ENCODE results near the gene RASGEF1C.

The RASGEF1C gene

DNA sequence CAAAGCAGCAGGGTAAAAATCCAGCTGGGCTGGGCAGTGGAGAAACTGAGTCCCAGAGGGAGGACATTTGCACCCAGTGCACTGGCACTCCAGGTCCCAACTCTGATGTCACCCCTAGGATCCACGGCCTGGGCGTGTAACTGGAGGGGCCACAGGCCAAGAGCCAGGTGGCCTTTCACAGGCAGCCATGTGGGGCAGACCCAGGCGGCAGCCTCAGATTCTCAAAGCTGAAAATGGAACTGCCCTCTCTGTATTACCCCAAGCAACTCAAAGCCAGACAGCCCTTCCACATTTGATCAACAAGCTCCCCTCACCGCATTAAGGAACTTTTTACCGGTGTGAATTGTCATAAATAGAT is 46.7 kb downstream of the RASGEF1C start:
- H3K4me3 ChIP-seq, result no peak overlapping the region
- DNase-seq (ENCODE audit: low read depth, low spot score), result no peak
- H3K9ac ChIP-seq (ENCODE audit: insufficient read length), result no peak overlapping the region
- no peak for TF ChIP-seq POLR2AphosphoS5 (IDR thresholded peaks at IDR 0.05; ENCODE audit: borderline replicate concordance, low read depth, low read length)
- TF ChIP-seq EZH2 (IDR thresholded peaks at IDR 0.05), result no peak
- TF ChIP-seq FOXP2 (optimal IDR thresholded peaks at IDR 0.05; ENCODE audit: control extremely low read depth, extremely low read length, insufficient read depth), result no peak
- no peaks in the 10 kb centered on the region for H3K9me3 ChIP-seq (ENCODE audit: low read depth, low read length)
- H3K27ac ChIP-seq, result no peak overlapping the region
- no peaks in the 10 kb centered on the region for H3K36me3 ChIP-seq (ENCODE audit: insufficient read depth, low read length)

- Histone ChIP-seq H3K9me3 (ENCODE audit: low read depth, low read length) (no peaks in the 10 kb centered on the region), H3K27ac (no peak overlapping the region), H3K4me3 (no peak overlapping the region), H3K36me3 (ENCODE audit: insufficient read depth, low read length) (no peaks in the 10 kb centered on the region), H3K9ac (ENCODE audit: insufficient read length) (no peak overlapping the region)
- TF ChIP-seq FOXP2 (optimal IDR thresholded peaks at IDR 0.05; ENCODE audit: control extremely low read depth, extremely low read length, insufficient read depth) (no peak), POLR2AphosphoS5 (IDR thresholded peaks at IDR 0.05; ENCODE audit: borderline replicate concordance, low read depth, low read length) (no peak)
- no peak for DNase-seq (ENCODE audit: low read depth, low spot score)
Measured at GRCh38 chr5:180161420-180162303, 47.3 kb downstream of the RASGEF1C start.

- no peak for DNase-seq (ENCODE audit: low read depth, low spot score)
- no peak overlapping the region for H3K4me3 ChIP-seq
- H3K36me3 ChIP-seq (ENCODE audit: insufficient read depth, low read length), result no peaks in the 10 kb centered on the region
- H3K9me3 ChIP-seq (ENCODE audit: low read depth, low read length), result no peaks in the 10 kb centered on the region
- H3K27ac ChIP-seq, result no peak overlapping the region
- H3K9ac ChIP-seq (ENCODE audit: insufficient read length), result no peak overlapping the region
- no peak for TF ChIP-seq FOXP2 (optimal IDR thresholded peaks at IDR 0.05; ENCODE audit: control extremely low read depth, extremely low read length, insufficient read depth)
Measured at GRCh38 chr5:180160789-180161188, 48.2 kb downstream of the RASGEF1C start.

DNA sequence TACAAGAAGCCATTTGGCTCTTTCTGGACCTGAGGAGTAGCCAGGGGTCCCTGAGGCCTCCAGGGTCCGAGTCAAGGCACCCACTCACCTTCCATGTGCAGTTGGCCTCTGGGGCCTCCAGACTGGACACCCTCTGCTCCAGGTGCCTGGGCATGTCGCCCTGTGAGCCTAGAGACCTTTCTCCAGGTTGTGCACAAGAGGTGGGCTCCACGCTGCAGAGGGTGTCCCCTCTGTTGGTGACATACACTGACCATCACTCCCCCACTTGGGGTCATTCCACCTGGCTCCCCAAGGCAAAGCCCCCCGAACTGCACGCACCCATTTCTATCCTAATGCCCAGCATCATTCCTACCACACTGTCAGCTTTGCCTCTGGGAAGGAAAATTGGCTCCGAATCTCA is 48.8 kb downstream of the RASGEF1C start:
- no peak overlapping the region for H3K4me3 ChIP-seq
- no peaks in the 10 kb centered on the region for H3K36me3 ChIP-seq (ENCODE audit: insufficient read depth, low read length)
- no peak for TF ChIP-seq FOXP2 (optimal IDR thresholded peaks at IDR 0.05; ENCODE audit: control extremely low read depth, extremely low read length, insufficient read depth)
- no peak for TF ChIP-seq POLR2AphosphoS5 (IDR thresholded peaks at IDR 0.05; ENCODE audit: borderline replicate concordance, low read depth, low read length)
- DNase-seq (ENCODE audit: low read depth, low spot score), result no peak
- no peaks in the 10 kb centered on the region for H3K9me3 ChIP-seq (ENCODE audit: low read depth, low read length)
- no peak overlapping the region for H3K27ac ChIP-seq
- no peak overlapping the region for H3K9ac ChIP-seq (ENCODE audit: insufficient read length)

GRCh38 chr5:180159756-180160155 is 49.3 kb downstream of the RASGEF1C start:
- no peak overlapping the region for H3K9ac ChIP-seq (ENCODE audit: insufficient read length)
- TF ChIP-seq FOXP2 (optimal IDR thresholded peaks at IDR 0.05; ENCODE audit: control extremely low read depth, extremely low read length, insufficient read depth), result no peak
- no peak overlapping the region for H3K27ac ChIP-seq
- no peaks in the 10 kb centered on the region for H3K9me3 ChIP-seq (ENCODE audit: low read depth, low read length)
- DNase-seq (ENCODE audit: low read depth, low spot score), result no peak
- H3K36me3 ChIP-seq (ENCODE audit: insufficient read depth, low read length), result no peaks in the 10 kb centered on the region
- no peak overlapping the region for H3K4me3 ChIP-seq

DNA sequence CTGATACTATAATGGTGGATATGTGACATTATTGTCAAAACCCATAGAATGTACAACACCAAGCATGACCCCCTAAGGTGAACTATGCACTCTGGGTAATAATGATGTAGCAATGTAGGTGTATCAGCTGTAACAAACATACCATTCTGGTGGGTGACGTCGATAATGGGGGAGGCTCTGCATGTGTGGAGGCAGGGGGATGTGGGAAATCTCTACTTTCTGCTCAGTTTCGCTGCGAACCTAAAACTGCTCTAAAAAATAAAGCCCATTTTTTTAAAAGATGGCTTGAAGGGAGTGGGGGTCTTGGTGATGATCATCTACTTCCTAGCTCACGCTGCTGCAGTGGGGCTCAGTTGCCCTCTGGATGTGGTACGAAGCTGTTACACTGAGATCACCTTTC is 51.1 kb downstream of the RASGEF1C start:
- Histone ChIP-seq H3K36me3 (ENCODE audit: insufficient read depth, low read length) (no peaks in the 10 kb centered on the region), H3K4me3 (no peak overlapping the region), H3K27ac (no peak overlapping the region), H3K9ac (ENCODE audit: insufficient read length) (no peak overlapping the region), H3K9me3 (ENCODE audit: low read depth, low read length) (no peaks in the 10 kb centered on the region)
- TF ChIP-seq FOXP2 (optimal IDR thresholded peaks at IDR 0.05; ENCODE audit: control extremely low read depth, extremely low read length, insufficient read depth), result no peak
- no peak for TF ChIP-seq EZH2 (IDR thresholded peaks at IDR 0.05)
- TF ChIP-seq POLR2AphosphoS5 (IDR thresholded peaks at IDR 0.05; ENCODE audit: borderline replicate concordance, low read depth, low read length), result no peak
- no peak for DNase-seq (ENCODE audit: low read depth, low spot score)

- no peak for TF ChIP-seq EZH2 (IDR thresholded peaks at IDR 0.05)
- no peak overlapping the region for H3K27ac ChIP-seq
- H3K4me3 ChIP-seq, result no peak overlapping the region
- H3K9ac ChIP-seq (ENCODE audit: insufficient read length), result no peak overlapping the region
- H3K9me3 ChIP-seq (ENCODE audit: low read depth, low read length), result no peaks in the 10 kb centered on the region
- DNase-seq (ENCODE audit: low read depth, low spot score), result no peak
- H3K36me3 ChIP-seq (ENCODE audit: insufficient read depth, low read length), result no peaks in the 10 kb centered on the region
Measured at GRCh38 chr5:180156141-180156540, 52.9 kb downstream of the RASGEF1C start.

DNA sequence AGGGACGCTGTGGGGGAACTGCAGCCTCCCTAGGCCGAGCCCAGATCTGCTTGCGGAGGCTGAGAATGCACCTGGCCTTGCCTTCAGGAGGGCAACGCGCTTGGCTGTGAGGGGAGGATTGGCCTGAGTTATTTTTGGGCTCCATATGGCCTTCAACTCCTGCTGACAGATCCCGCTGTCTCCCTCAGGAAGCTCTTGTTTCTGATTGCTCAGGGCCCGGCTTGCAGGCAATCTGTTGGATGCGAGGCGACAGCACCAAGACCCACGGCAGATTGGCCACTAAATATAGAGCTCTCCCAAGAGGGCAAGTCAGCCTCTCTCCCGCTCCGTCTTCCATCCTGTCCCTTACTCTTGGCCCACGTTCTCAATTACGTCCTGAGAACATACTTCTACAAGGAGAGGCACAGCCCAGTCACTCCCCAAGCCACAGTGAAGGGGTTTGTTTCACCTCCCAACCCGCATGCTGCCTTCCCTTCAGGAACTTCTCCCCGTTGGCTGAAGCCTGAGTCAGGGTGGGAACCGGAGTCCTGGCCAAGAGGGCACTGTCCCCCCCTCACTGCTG is 53.6 kb downstream of the RASGEF1C start:
- no peak for DNase-seq (ENCODE audit: low read depth, low spot score)
- no peaks in the 10 kb centered on the region for H3K9me3 ChIP-seq (ENCODE audit: low read depth, low read length)
- H3K27ac ChIP-seq, result no peak overlapping the region
- H3K9ac ChIP-seq (ENCODE audit: insufficient read length), result no peak overlapping the region
- no peaks in the 10 kb centered on the region for H3K36me3 ChIP-seq (ENCODE audit: insufficient read depth, low read length)
- H3K4me3 ChIP-seq, result no peak overlapping the region
- TF ChIP-seq FOXP2 (optimal IDR thresholded peaks at IDR 0.05; ENCODE audit: control extremely low read depth, extremely low read length, insufficient read depth), result no peak
- TF ChIP-seq EZH2 (IDR thresholded peaks at IDR 0.05), result no peak

- no peak for TF ChIP-seq FOXP2 (optimal IDR thresholded peaks at IDR 0.05; ENCODE audit: control extremely low read depth, extremely low read length, insufficient read depth)
- no peak for TF ChIP-seq POLR2AphosphoS5 (IDR thresholded peaks at IDR 0.05; ENCODE audit: borderline replicate concordance, low read depth, low read length)
- no peak for TF ChIP-seq EZH2 (IDR thresholded peaks at IDR 0.05)
- no peak for DNase-seq (ENCODE audit: low read depth, low spot score)
- H3K36me3 ChIP-seq (ENCODE audit: insufficient read depth, low read length), result no peaks in the 10 kb centered on the region
- H3K27ac ChIP-seq, result no peak overlapping the region
- no peaks in the 10 kb centered on the region for H3K9me3 ChIP-seq (ENCODE audit: low read depth, low read length)
- no peak overlapping the region for H3K9ac ChIP-seq (ENCODE audit: insufficient read length)
- no peak overlapping the region for H3K4me3 ChIP-seq
Measured at GRCh38 chr5:180154821-180155364, 54.1 kb downstream of the RASGEF1C start.
